SU-DHL-6 (cell line): Measurements from ENCODE around the gene RUNX2.

Source experiments
- EZH2phosphoT487 ChIP-seq: fragments of 200-600 bp; sonication (generic), shearing (Covaris generic); conservative IDR thresholded peaks from 2 replicates; pipeline ENCODE4 v1.6.1; 2018; ENCODE audit warnings: mild to moderate bottlenecking, antibody characterized with exemption, low read length, moderate library complexity, mixed read lengths
- TF ChIP-seq, protein P1 (sequence below): fragments of 200-600 bp; sonication (generic); IDR thresholded peaks from one replicate; pipeline ENCODE4 v1.5.1; 2017; ENCODE audit warnings: antibody characterized with exemption, mild to moderate bottlenecking, low read length, moderate library complexity; ENCODE audit not compliant: insufficient read depth, poor library complexity, severe bottlenecking

DNA sequence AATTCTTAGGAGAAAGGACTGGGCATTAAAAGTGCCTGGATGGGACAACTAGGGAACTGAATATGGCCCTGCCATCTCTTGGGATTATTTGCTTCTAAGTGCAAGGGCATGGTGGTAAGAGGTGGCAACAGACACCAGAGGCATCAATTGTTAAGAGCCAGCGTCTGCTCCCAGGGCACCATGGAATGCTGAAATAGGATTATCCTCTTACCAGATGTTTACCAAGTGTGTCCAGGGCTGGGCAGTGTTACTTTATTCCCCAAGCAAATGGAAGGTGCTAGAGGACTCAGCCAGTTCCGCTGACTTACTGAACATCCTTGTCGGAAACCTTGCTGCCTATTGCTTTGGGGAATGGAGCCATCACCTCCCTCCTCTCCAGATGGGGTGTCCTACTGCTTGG is 323.2 kb downstream of the RUNX2 start:
- TF ChIP-seq, protein P1, sequence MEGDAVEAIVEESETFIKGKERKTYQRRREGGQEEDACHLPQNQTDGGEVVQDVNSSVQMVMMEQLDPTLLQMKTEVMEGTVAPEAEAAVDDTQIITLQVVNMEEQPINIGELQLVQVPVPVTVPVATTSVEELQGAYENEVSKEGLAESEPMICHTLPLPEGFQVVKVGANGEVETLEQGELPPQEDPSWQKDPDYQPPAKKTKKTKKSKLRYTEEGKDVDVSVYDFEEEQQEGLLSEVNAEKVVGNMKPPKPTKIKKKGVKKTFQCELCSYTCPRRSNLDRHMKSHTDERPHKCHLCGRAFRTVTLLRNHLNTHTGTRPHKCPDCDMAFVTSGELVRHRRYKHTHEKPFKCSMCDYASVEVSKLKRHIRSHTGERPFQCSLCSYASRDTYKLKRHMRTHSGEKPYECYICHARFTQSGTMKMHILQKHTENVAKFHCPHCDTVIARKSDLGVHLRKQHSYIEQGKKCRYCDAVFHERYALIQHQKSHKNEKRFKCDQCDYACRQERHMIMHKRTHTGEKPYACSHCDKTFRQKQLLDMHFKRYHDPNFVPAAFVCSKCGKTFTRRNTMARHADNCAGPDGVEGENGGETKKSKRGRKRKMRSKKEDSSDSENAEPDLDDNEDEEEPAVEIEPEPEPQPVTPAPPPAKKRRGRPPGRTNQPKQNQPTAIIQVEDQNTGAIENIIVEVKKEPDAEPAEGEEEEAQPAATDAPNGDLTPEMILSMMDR = no peak
- TF ChIP-seq EZH2phosphoT487 = no peak
